ENCODE data around the gene CCDC191.

CCDC191 gene

DNA sequence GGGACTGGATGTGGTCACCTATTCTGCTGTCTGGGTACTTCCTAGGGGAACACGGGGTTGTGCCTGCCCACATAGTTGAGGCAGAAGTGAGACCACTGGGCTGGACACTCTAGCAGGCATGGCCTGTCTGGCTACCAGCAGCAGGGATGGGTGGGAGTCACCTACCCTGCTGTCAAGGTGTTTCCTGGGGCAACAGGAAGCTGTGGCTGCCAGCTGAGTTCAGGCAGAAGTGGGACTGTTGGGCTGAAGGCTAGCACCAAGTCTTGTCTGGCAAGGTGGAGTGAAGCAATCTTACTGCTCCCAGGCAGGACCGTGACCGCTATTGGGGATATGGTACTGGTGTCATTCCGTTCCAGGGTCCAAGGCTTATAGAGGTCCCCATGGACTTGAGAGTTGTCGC lies 128.8 kb downstream of the CCDC191 start:
- ChIA-PET POLR2A (no interaction called here), CTCF (interaction anchor here (1.0 kb wide), 1 partner anchor 11 kb away, joined by 3 read pairs; no protein-coding TSS in a partner anchor)
- Histone ChIP-seq H3K27ac (ENCODE audit: extremely low read depth, low read depth, low read length) (no peak overlapping the region), H3K4me1 (ENCODE audit: control insufficient read depth, insufficient read depth, low read length) (no peaks in the 10 kb centered on the region), H3K9me3 (ENCODE audit: control insufficient read depth, insufficient read depth, low read depth, low read length) (no peaks in the 10 kb centered on the region), H3K4me3 (ENCODE audit: low read depth, low read length) (no peak overlapping the region), H3K36me3 (ENCODE audit: control insufficient read depth in 2 of 2, insufficient read depth in 1 of 2, low read length in 2 of 2) (no peaks in the 10 kb centered on the region)
- no peak for TF ChIP-seq KLF1 (tag by site-specific recombination; IDR thresholded peaks at IDR 0.05)
- no peak for TF ChIP-seq ZNF768 (tag by site-specific recombination; IDR thresholded peaks at IDR 0.05)
- no peak for TF ChIP-seq ZNF624 (tag by site-specific recombination; IDR thresholded peaks at IDR 0.05)
- no peak for TF ChIP-seq ZNF16 (tag by site-specific recombination; IDR thresholded peaks at IDR 0.05; ENCODE audit: low read depth)
- TF ChIP-seq ZBTB1 (tag by site-specific recombination; IDR thresholded peaks at IDR 0.05) = no peak
- TF ChIP-seq ZNF623 (tag by site-specific recombination; IDR thresholded peaks at IDR 0.05) = no peak

- ChIA-PET CTCF (interaction anchor here (0.6 to 3.6 kb wide), 4 partner anchors 65 to 178 kb away, joined by 3 to 15 read pairs (median 4); no protein-coding TSS in a partner anchor), POLR2A (interaction anchor here (0.6 kb wide), 1 partner anchor 76 kb away, joined by 3 read pairs; the partner anchor contains the start of gene GRAMD1C)
- H3K36me3 ChIP-seq (ENCODE audit: control insufficient read depth in 2 of 2, insufficient read depth in 1 of 2, low read length in 2 of 2) = no peaks in the 10 kb centered on the region
- no peaks in the 10 kb centered on the region for H3K9me3 ChIP-seq (ENCODE audit: control insufficient read depth, insufficient read depth, low read depth, low read length)
- H3K4me3 ChIP-seq (ENCODE audit: low read depth, low read length) = no peak overlapping the region
- TF ChIP-seq ZNF521 (tag by site-specific recombination; IDR thresholded peaks at IDR 0.05) = no peak
- TF ChIP-seq ZNF791 (tag by site-specific recombination; IDR thresholded peaks at IDR 0.05) = no peak
- no peak for TF ChIP-seq ZNF121 (tag by site-specific recombination; IDR thresholded peaks at IDR 0.05)
- no peak for TF ChIP-seq ZNF157 (tag by site-specific recombination; IDR thresholded peaks at IDR 0.05)
- no peak overlapping the region for H3K27ac ChIP-seq (ENCODE audit: extremely low read depth, low read depth, low read length)
- no peaks in the 10 kb centered on the region for H3K4me1 ChIP-seq (ENCODE audit: control insufficient read depth, insufficient read depth, low read length)
Observed at GRCh38 chr3:113914646-113915045, 141.7 kb downstream of the CCDC191 start.
